Glutamatergic neuron (in vitro differentiated cells): ENCODE data around the gene NOXA1. TPM values are rescaled to one million over a fixed set of nuclear protein-coding genes. Genes with fewer than 3 reads are reported as not detected.

Source experiments
- DNase-seq: peaks from one replicate; pipeline ENCODE4 v3.0.0; 2022
- H3K27ac Mint-ChIP-seq: one replicate; pipeline ENCODE4 v1.8.0; 2020; ENCODE audit warnings: mild to moderate bottlenecking, mixed read lengths, inconsistent platforms; ENCODE audit not compliant: unreplicated experiment
- H3K27me3 Mint-ChIP-seq: one replicate; pipeline ENCODE4 v1.8.0; 2020; ENCODE audit warnings: mild to moderate bottlenecking, moderate library complexity, mixed read lengths, inconsistent platforms; ENCODE audit not compliant: unreplicated experiment
- H3K36me3 Mint-ChIP-seq: one replicate; pipeline ENCODE4 v1.8.0; 2020; ENCODE audit warnings: mild to moderate bottlenecking, mixed read lengths, inconsistent platforms; ENCODE audit not compliant: unreplicated experiment
- H3K4me1 Mint-ChIP-seq: one replicate; pipeline ENCODE4 v1.8.0; 2020; ENCODE audit warnings: mild to moderate bottlenecking, low read depth, mixed read lengths, inconsistent platforms; ENCODE audit not compliant: unreplicated experiment
- H3K4me3 Mint-ChIP-seq: one replicate; pipeline ENCODE4 v1.8.0; 2020; ENCODE audit warnings: mild to moderate bottlenecking, mixed read lengths, inconsistent platforms; ENCODE audit not compliant: unreplicated experiment
- H3K9me3 Mint-ChIP-seq: one replicate; pipeline ENCODE4 v1.8.0; 2020; ENCODE audit warnings: mild to moderate bottlenecking, moderate library complexity, mixed read lengths, inconsistent platforms; ENCODE audit not compliant: unreplicated experiment
- total RNA-seq: library from RNA; stranded (reverse); fragmentation: NEBNext Ultra II Directional; extraction: Animal tissue kit (Norgen Biotek cat#: 25700); gene quantifications from one replicate; pipeline ENCODE4 v1.2.1, GENCODE V29; 2021; ENCODE audit not compliant: unreplicated experiment
- TF ChIP-seq, protein P1 (sequence below): fragments of 200-600 bp; sonication (generic); IDR thresholded peaks from one replicate; pipeline ENCODE4 v1.5.0; 2021; ENCODE audit not compliant: partially characterized antibody, unreplicated experiment

Gene NOXA1
- total RNA-seq, 1 donor from 2014 or later = 2.6 TPM

DNA sequence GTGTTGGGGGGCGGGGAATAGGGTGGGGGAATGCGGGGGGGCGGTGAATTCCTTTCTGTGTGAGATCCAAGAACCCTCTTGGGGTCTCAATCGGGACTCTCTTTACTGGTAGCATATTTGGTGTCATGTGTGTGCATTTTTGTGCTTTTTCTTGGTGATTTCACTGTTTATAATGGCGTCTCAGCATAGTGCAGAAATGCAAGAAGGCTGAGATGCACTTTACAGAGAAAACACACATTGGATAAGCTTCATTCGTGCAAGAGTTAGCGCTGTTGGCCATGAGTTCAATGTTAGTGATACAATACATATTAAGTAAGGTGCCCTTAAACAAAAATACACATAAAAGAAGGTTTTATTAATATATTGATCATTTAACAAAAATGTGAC is 18.7 kb downstream of the NOXA1 start:
- Mint-ChIP-seq H3K4me1 (peaks cover 6% of the 10 kb centered on the region), H3K27ac (no peak overlapping the region), H3K27me3 (peaks cover 2% of the 10 kb centered on the region), H3K36me3 (no peaks in the 10 kb centered on the region), H3K4me3 (peak overlapping the region; percentile 93), H3K9me3 (peaks cover 2% of the 10 kb centered on the region)
- TF ChIP-seq, protein P1, sequence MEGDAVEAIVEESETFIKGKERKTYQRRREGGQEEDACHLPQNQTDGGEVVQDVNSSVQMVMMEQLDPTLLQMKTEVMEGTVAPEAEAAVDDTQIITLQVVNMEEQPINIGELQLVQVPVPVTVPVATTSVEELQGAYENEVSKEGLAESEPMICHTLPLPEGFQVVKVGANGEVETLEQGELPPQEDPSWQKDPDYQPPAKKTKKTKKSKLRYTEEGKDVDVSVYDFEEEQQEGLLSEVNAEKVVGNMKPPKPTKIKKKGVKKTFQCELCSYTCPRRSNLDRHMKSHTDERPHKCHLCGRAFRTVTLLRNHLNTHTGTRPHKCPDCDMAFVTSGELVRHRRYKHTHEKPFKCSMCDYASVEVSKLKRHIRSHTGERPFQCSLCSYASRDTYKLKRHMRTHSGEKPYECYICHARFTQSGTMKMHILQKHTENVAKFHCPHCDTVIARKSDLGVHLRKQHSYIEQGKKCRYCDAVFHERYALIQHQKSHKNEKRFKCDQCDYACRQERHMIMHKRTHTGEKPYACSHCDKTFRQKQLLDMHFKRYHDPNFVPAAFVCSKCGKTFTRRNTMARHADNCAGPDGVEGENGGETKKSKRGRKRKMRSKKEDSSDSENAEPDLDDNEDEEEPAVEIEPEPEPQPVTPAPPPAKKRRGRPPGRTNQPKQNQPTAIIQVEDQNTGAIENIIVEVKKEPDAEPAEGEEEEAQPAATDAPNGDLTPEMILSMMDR = no peak
- no peak for DNase-seq

DNA sequence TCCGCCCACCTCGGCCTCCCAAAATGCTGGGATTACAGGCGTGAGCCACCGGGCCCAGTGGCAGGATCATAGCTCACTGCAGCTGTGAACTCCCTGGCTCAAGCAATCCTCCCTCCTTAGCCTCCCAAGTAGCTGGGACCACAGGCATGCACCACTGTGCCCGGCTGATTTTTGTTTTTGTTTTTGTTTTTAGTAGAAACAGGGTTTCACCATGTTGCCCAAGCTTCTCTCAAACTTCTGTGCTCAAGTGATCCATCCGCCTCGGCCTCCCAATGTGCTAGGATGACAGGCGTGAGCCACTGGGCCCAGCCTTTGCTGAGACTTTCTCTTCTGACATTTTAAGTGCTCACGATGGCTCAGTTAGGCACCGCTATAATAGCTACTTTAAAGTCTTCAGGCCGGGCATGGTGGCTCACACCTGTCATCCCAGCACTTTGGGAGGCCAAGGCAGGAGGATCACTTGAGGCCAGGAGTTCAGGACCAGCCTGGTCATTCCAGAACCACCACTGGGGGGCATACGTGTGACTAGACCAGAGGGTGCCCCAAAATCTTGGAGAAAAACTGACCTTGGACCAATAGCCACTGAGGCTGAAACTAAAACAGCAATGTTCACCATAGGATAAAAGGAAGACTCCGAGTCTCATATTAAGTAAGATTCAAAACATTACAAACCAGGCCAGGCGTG is 21.1 kb downstream of the NOXA1 start:
- no peaks in the 10 kb centered on the region for H3K36me3 Mint-ChIP-seq
- no peak overlapping the region for H3K4me3 Mint-ChIP-seq
- TF ChIP-seq, protein P1 = no peak
- no peak overlapping the region for H3K27ac Mint-ChIP-seq
- H3K4me1 Mint-ChIP-seq = peaks cover 6% of the 10 kb centered on the region
- H3K27me3 Mint-ChIP-seq = peaks cover 2% of the 10 kb centered on the region
- DNase-seq = no peak
- peaks cover 5% of the 10 kb centered on the region for H3K9me3 Mint-ChIP-seq

GRCh38 chr9:137445275-137445807 is 22.1 kb downstream of the NOXA1 start:
- Mint-ChIP-seq H3K27ac (no peak overlapping the region), H3K4me3 (no peak overlapping the region), H3K36me3 (no peaks in the 10 kb centered on the region), H3K9me3 (peaks cover 5% of the 10 kb centered on the region), H3K4me1 (peaks cover 6% of the 10 kb centered on the region), H3K27me3 (peaks cover 2% of the 10 kb centered on the region)
- TF ChIP-seq, protein P1 = peak; percentile 92
- DNase-seq = peak; percentile 85

- peak; percentile 15 for DNase-seq
- Mint-ChIP-seq H3K27ac (no peak overlapping the region), H3K4me1 (peaks cover 6% of the 10 kb centered on the region), H3K9me3 (peaks cover 5% of the 10 kb centered on the region), H3K36me3 (no peaks in the 10 kb centered on the region), H3K27me3 (peaks cover 2% of the 10 kb centered on the region), H3K4me3 (no peak overlapping the region)
- TF ChIP-seq, protein P1 = no peak
Observed at GRCh38 chr9:137445930-137446431, 22.8 kb downstream of the NOXA1 start.

- no peak overlapping the region for H3K4me3 Mint-ChIP-seq
- TF ChIP-seq, protein P1 = no peak
- H3K4me1 Mint-ChIP-seq = peaks cover 5% of the 10 kb centered on the region
- peak; percentile 13 for DNase-seq
- H3K36me3 Mint-ChIP-seq = no peaks in the 10 kb centered on the region
- H3K27me3 Mint-ChIP-seq = peaks cover under 1% of the 10 kb centered on the region
- peak overlapping the region; percentile 59 for H3K27ac Mint-ChIP-seq
- H3K9me3 Mint-ChIP-seq = peaks cover 4% of the 10 kb centered on the region
Observed at GRCh38 chr9:137446851-137447471, 23.8 kb downstream of the NOXA1 start.
